Measurements from ENCODE around the gene MBD5. TPM values are rescaled to one million over a fixed set of nuclear protein-coding genes. Genes with fewer than 3 reads are reported as not detected.

MBD5 gene
- total RNA-seq, 1 experiment from 2014 or later = 8.5 TPM

DNA sequence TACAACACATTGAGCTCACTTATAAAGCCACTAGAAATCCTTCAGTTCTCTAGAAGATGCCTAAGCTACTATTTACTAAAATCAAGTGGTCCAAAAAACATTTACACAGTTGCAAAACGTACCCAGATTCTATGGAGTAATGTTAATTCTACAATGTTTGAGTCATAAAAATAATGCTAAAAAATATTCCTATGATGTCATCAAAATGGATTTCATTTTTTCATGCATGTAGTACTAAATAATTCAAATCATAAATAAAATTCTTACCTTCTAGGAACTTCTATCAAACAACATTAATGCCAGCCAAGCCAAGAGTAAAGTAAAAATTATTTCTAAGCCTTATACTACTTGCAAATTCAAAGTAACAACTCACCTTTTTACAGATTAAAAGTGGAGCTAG is 454.7 kb downstream of the MBD5 start:
- no peaks in the 10 kb centered on the region for H3K27me3 ChIP-seq (ENCODE audit: low read length)
- no peaks in the 10 kb centered on the region for H3K79me2 ChIP-seq (ENCODE audit: low read length)
- H3K4me3 ChIP-seq (ENCODE audit: low read length) = no peak overlapping the region
- H2AFZ ChIP-seq (ENCODE audit: low read length) = no peak overlapping the region
- intact Hi-C loops (cut with micrococcal nuclease) = no loop called here
- ChIA-PET POLR2A (ENCODE audit: unreplicated experiment) (no interaction called here), CTCF (no interaction called here)
- no peaks in the 10 kb centered on the region for H3F3A ChIP-seq (ENCODE audit: low read length, unreplicated experiment)
- H3K4me2 ChIP-seq (ENCODE audit: low read length) = no peak overlapping the region
- no peaks in the 10 kb centered on the region for H3K9me3 ChIP-seq (ENCODE audit: low read length)
- TF ChIP-seq EZH2 (IDR thresholded peaks at IDR 0.05; ENCODE audit: low read length, unreplicated experiment) (no peak), EZH2phosphoT487 (IDR thresholded peaks at IDR 0.05; ENCODE audit: borderline replicate concordance, low read length) (no peak)
- TF ChIP-seq, protein P1, sequence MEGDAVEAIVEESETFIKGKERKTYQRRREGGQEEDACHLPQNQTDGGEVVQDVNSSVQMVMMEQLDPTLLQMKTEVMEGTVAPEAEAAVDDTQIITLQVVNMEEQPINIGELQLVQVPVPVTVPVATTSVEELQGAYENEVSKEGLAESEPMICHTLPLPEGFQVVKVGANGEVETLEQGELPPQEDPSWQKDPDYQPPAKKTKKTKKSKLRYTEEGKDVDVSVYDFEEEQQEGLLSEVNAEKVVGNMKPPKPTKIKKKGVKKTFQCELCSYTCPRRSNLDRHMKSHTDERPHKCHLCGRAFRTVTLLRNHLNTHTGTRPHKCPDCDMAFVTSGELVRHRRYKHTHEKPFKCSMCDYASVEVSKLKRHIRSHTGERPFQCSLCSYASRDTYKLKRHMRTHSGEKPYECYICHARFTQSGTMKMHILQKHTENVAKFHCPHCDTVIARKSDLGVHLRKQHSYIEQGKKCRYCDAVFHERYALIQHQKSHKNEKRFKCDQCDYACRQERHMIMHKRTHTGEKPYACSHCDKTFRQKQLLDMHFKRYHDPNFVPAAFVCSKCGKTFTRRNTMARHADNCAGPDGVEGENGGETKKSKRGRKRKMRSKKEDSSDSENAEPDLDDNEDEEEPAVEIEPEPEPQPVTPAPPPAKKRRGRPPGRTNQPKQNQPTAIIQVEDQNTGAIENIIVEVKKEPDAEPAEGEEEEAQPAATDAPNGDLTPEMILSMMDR (conservative IDR thresholded peaks at IDR 0.05; ENCODE audit: low read depth, low read length) = no peak
- BruUV-seq (replicated peaks) = no TSS peak
- no peaks in the 10 kb centered on the region for H4K20me1 ChIP-seq (ENCODE audit: low read length)
- no peaks in the 10 kb centered on the region for H3K4me1 ChIP-seq (ENCODE audit: insufficient read depth, low read length)
- H3K27ac ChIP-seq (ENCODE audit: low read length) = no peak overlapping the region
- no peak for ATAC-seq
- no peaks in the 10 kb centered on the region for H3K9me2 ChIP-seq (replicated peaks; ENCODE audit: low read length)
- no peak overlapping the region for H3K9ac ChIP-seq (ENCODE audit: low read length)
- no peak for DNase-seq
- no peaks in the 10 kb centered on the region for H3K36me3 ChIP-seq (ENCODE audit: low read depth, low read length)

DNA sequence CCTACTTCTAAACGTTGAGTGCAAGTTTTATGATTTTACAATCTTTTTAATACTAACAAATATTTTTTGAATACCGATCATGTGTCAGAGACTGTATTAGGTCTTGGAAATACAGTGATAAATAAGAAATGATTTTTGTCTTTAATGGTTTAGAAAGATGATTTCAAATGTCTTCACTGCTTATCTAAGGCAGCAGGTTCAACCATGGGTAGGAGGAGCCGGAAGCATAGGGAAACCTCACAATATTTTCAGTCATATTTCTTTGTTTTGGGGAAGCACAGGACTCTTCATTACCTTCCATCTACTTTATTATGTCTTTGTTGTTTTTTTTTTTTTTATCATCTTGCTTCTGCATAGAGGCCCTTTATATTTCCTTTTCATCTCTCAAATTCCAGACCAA is 458.5 kb downstream of the MBD5 start:
- Histone ChIP-seq H3K27me3 (ENCODE audit: low read length) (no peaks in the 10 kb centered on the region), H3K9me3 (ENCODE audit: low read length) (no peaks in the 10 kb centered on the region), H3K79me2 (ENCODE audit: low read length) (no peaks in the 10 kb centered on the region), H2AFZ (ENCODE audit: low read length) (no peak overlapping the region), H3K36me3 (ENCODE audit: low read depth, low read length) (no peaks in the 10 kb centered on the region), H3F3A (ENCODE audit: low read length, unreplicated experiment) (no peaks in the 10 kb centered on the region), H3K4me1 (ENCODE audit: insufficient read depth, low read length) (no peaks in the 10 kb centered on the region), H4K20me1 (ENCODE audit: low read length) (no peaks in the 10 kb centered on the region), H3K9me2 (replicated peaks; ENCODE audit: low read length) (no peaks in the 10 kb centered on the region), H3K9ac (ENCODE audit: low read length) (no peak overlapping the region), H3K4me2 (ENCODE audit: low read length) (no peak overlapping the region), H3K27ac (ENCODE audit: low read length) (no peak overlapping the region), H3K4me3 (ENCODE audit: low read length) (no peak overlapping the region)
- ChIA-PET POLR2A (ENCODE audit: unreplicated experiment) (no interaction called here), CTCF (no interaction called here)
- DNase-seq (no peak), ATAC-seq (no peak)
- intact Hi-C loops (cut with micrococcal nuclease) = no loop called here
- no peak for TF ChIP-seq EZH2phosphoT487 (IDR thresholded peaks at IDR 0.05; ENCODE audit: borderline replicate concordance, low read length)
- TF ChIP-seq, protein P1 (conservative IDR thresholded peaks at IDR 0.05; ENCODE audit: low read depth, low read length) = no peak
- no peak for TF ChIP-seq EZH2 (IDR thresholded peaks at IDR 0.05; ENCODE audit: low read length, unreplicated experiment)
- BruUV-seq (replicated peaks) = no TSS peak

DNA sequence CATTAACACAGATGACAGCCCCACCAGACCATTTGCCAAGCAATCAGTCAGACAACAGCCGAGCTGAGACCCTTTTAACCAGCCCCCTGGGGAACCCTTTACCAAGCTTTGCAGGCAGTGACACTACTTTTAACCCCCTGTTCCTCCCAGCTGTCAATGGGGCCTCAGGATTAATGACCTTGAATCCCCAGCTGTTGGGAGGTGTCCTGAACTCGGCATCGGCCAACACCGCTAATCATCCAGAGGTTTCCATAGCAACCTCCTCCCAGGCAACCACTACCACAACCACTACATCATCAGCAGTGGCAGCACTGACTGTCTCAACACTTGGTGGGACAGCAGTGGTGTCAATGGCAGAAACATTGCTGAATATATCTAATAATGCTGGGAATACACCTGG is 462.8 kb downstream of the MBD5 start:
- Histone ChIP-seq H3K27me3 (ENCODE audit: low read length) (no peaks in the 10 kb centered on the region), H3K4me3 (ENCODE audit: low read length) (no peak overlapping the region), H3K9me3 (ENCODE audit: low read length) (no peaks in the 10 kb centered on the region), H3K36me3 (ENCODE audit: low read depth, low read length) (no peaks in the 10 kb centered on the region), H3K9me2 (replicated peaks; ENCODE audit: low read length) (no peaks in the 10 kb centered on the region), H3F3A (ENCODE audit: low read length, unreplicated experiment) (no peaks in the 10 kb centered on the region), H4K20me1 (ENCODE audit: low read length) (no peaks in the 10 kb centered on the region), H3K79me2 (ENCODE audit: low read length) (no peaks in the 10 kb centered on the region), H3K27ac (ENCODE audit: low read length) (no peak overlapping the region), H3K4me1 (ENCODE audit: insufficient read depth, low read length) (no peaks in the 10 kb centered on the region), H2AFZ (ENCODE audit: low read length) (no peak overlapping the region), H3K9ac (ENCODE audit: low read length) (no peak overlapping the region), H3K4me2 (ENCODE audit: low read length) (no peak overlapping the region)
- DNase-seq = no peak
- CTCF ChIA-PET = no interaction called here
- ATAC-seq = no peak
- TF ChIP-seq, protein P1 (conservative IDR thresholded peaks at IDR 0.05; ENCODE audit: low read depth, low read length) = no peak
- TF ChIP-seq EZH2 (IDR thresholded peaks at IDR 0.05; ENCODE audit: low read length, unreplicated experiment) (no peak), EZH2phosphoT487 (IDR thresholded peaks at IDR 0.05; ENCODE audit: borderline replicate concordance, low read length) (no peak)
- POLR2A ChIA-PET (ENCODE audit: unreplicated experiment) = no interaction called here
- BruUV-seq (replicated peaks) = no TSS peak
- intact Hi-C loops (cut with micrococcal nuclease) = loop anchor here (1.0 kb wide), 1 partner anchor 23 kb away; no protein-coding TSS in a partner anchor
